Activated naive CD4-positive, alpha-beta T cell treated with anti-CD3 and anti-CD28 coated beads for 36 hours (primary cell): Measurements from ENCODE around the gene PKMYT1. TPM values are rescaled to one million over a fixed set of nuclear protein-coding genes. Genes with fewer than 3 reads are reported as not detected.

Source experiments
- CTCF ChIA-PET: fragments of 350-600 bp; sonication (Branson Sonifier 250); formaldehyde crosslinking; loops from one replicate; lab custom pipeline; 2021; ENCODE audit warnings: antibody characterized with exemption; lab: Charles Lee
- DNase-seq: peaks from one replicate; pipeline ENCODE4 v3.0.0-alpha.2; 2020
- H3K27ac Mint-ChIP-seq: one replicate; pipeline ENCODE4 v1.8.0; 2021; ENCODE audit warnings: mild to moderate bottlenecking, mixed read lengths
- H3K27me3 Mint-ChIP-seq: one replicate; pipeline ENCODE4 v1.8.0; 2021; ENCODE audit warnings: low read depth, mixed read lengths
- H3K36me3 Mint-ChIP-seq: one replicate; pipeline ENCODE4 v1.8.0; 2021; ENCODE audit warnings: low read depth, mixed read lengths
- H3K4me1 Mint-ChIP-seq: one replicate; pipeline ENCODE4 v1.8.0; 2021; ENCODE audit warnings: low read depth, mixed read lengths
- H3K4me3 Mint-ChIP-seq: one replicate; pipeline ENCODE4 v1.8.0; 2021; ENCODE audit warnings: mild to moderate bottlenecking, moderate library complexity, mixed read lengths
- H3K9me3 Mint-ChIP-seq: one replicate; pipeline ENCODE4 v1.8.0; 2021; ENCODE audit warnings: mixed read lengths
- intact Hi-C: fragments of 100-400 bp; cut with micrococcal nuclease; formaldehyde crosslinking; loops from one replicate; pipeline ENCODE4 v1.15.1; 2023
- total RNA-seq, 2 experiments: library from RNA; stranded (reverse); gene quantifications; one replicate each; pipeline ENCODE4 v1.2.3, GENCODE V29; 2021

Gene PKMYT1
- total RNA-seq, 2 experiments from 2014 or later: 128 to 136 TPM

GRCh38 chr16:2960183-2961010 is 19.8 kb downstream of the PKMYT1 start:
- no peaks in the 10 kb centered on the region for H3K36me3 Mint-ChIP-seq
- no peaks in the 10 kb centered on the region for H3K9me3 Mint-ChIP-seq
- CTCF ChIA-PET: interaction anchor here (0.6 to 0.8 kb wide), 4 partner anchors 14 to 453 kb away, joined by 3 to 6 read pairs (median 3); a partner anchor contains a TSS
- intact Hi-C loops: no loop called here
- no peak for DNase-seq
- no peak overlapping the region for H3K4me3 Mint-ChIP-seq
- H3K27me3 Mint-ChIP-seq: peaks cover 25% of the 10 kb centered on the region
- H3K27ac Mint-ChIP-seq: no peak overlapping the region
- H3K4me1 Mint-ChIP-seq: peaks cover 23% of the 10 kb centered on the region

- Mint-ChIP-seq H3K27me3 (peaks cover 22% of the 10 kb centered on the region), H3K9me3 (no peaks in the 10 kb centered on the region), H3K36me3 (no peaks in the 10 kb centered on the region), H3K27ac (no peak overlapping the region), H3K4me1 (peaks cover 18% of the 10 kb centered on the region), H3K4me3 (no peak overlapping the region)
- CTCF ChIA-PET: interaction anchor here (1.4 kb wide), 1 partner anchor 32 kb away, joined by 4 read pairs; no protein-coding TSS in a partner anchor
- no peak for DNase-seq
- intact Hi-C loops: no loop called here
These were observed 21.0 kb downstream of the PKMYT1 start for GRCh38 chr16:2959206-2959605.

GRCh38 chr16:2956579-2956956 is 23.7 kb downstream of the PKMYT1 start:
- Mint-ChIP-seq H3K36me3 (no peaks in the 10 kb centered on the region), H3K4me1 (peaks cover 4% of the 10 kb centered on the region), H3K27me3 (peaks cover 6% of the 10 kb centered on the region), H3K4me3 (no peak overlapping the region), H3K27ac (no peak overlapping the region), H3K9me3 (no peaks in the 10 kb centered on the region)
- intact Hi-C loops: no loop called here
- CTCF ChIA-PET: interaction anchor here (0.6 kb wide), 1 partner anchor 211 kb away, joined by 3 read pairs; no protein-coding TSS in a partner anchor
- DNase-seq: no peak

GRCh38 chr16:2955779-2956578 is 24.3 kb downstream of the PKMYT1 start:
- H3K4me1 Mint-ChIP-seq: peaks cover 4% of the 10 kb centered on the region
- intact Hi-C loops: no loop called here
- DNase-seq: no peak
- no peaks in the 10 kb centered on the region for H3K36me3 Mint-ChIP-seq
- H3K27me3 Mint-ChIP-seq: peaks cover 6% of the 10 kb centered on the region
- CTCF ChIA-PET: interaction anchor here (0.6 kb wide), 1 partner anchor 212 kb away, joined by 3 read pairs; no protein-coding TSS in a partner anchor
- H3K9me3 Mint-ChIP-seq: no peaks in the 10 kb centered on the region
- H3K4me3 Mint-ChIP-seq: no peak overlapping the region
- H3K27ac Mint-ChIP-seq: no peak overlapping the region

GRCh38 chr16:2955438-2955778 is 24.8 kb downstream of the PKMYT1 start:
- DNase-seq: no peak
- H3K4me3 Mint-ChIP-seq: no peak overlapping the region
- no peaks in the 10 kb centered on the region for H3K9me3 Mint-ChIP-seq
- no peaks in the 10 kb centered on the region for H3K36me3 Mint-ChIP-seq
- CTCF ChIA-PET: no interaction called here
- peaks cover 4% of the 10 kb centered on the region for H3K4me1 Mint-ChIP-seq
- H3K27me3 Mint-ChIP-seq: peaks cover 6% of the 10 kb centered on the region
- H3K27ac Mint-ChIP-seq: no peak overlapping the region
- intact Hi-C loops: no loop called here

- intact Hi-C loops: no loop called here
- no peaks in the 10 kb centered on the region for H3K9me3 Mint-ChIP-seq
- CTCF ChIA-PET: no interaction called here
- peaks cover 4% of the 10 kb centered on the region for H3K4me1 Mint-ChIP-seq
- no peak overlapping the region for H3K4me3 Mint-ChIP-seq
- DNase-seq: no peak
- H3K27me3 Mint-ChIP-seq: peaks cover 6% of the 10 kb centered on the region
- no peak overlapping the region for H3K27ac Mint-ChIP-seq
- no peaks in the 10 kb centered on the region for H3K36me3 Mint-ChIP-seq
These were observed 25.4 kb downstream of the PKMYT1 start for GRCh38 chr16:2954656-2955381.

- H3K4me1 Mint-ChIP-seq: peaks cover 4% of the 10 kb centered on the region
- peaks cover 6% of the 10 kb centered on the region for H3K27me3 Mint-ChIP-seq
- DNase-seq: no peak
- no peak overlapping the region for H3K4me3 Mint-ChIP-seq
- H3K9me3 Mint-ChIP-seq: no peaks in the 10 kb centered on the region
- peaks cover 3% of the 10 kb centered on the region for H3K36me3 Mint-ChIP-seq
- CTCF ChIA-PET: no interaction called here
- intact Hi-C loops: no loop called here
- no peak overlapping the region for H3K27ac Mint-ChIP-seq
These were observed 26.3 kb downstream of the PKMYT1 start for GRCh38 chr16:2953706-2954627.

- no peak for DNase-seq
- no peak overlapping the region for H3K27ac Mint-ChIP-seq
- H3K36me3 Mint-ChIP-seq: peaks cover 3% of the 10 kb centered on the region
- peaks cover 6% of the 10 kb centered on the region for H3K4me1 Mint-ChIP-seq
- no peaks in the 10 kb centered on the region for H3K9me3 Mint-ChIP-seq
- intact Hi-C loops: no loop called here
- CTCF ChIA-PET: interaction anchor here (0.5 to 0.6 kb wide), 2 partner anchors 31 to 32 kb away, joined by 3 read pairs; no protein-coding TSS in a partner anchor
- no peak overlapping the region for H3K4me3 Mint-ChIP-seq
- H3K27me3 Mint-ChIP-seq: peaks cover 6% of the 10 kb centered on the region
These were observed 27.6 kb downstream of the PKMYT1 start for GRCh38 chr16:2952679-2953078.

GRCh38 chr16:2950773-2951172 is 29.5 kb downstream of the PKMYT1 start:
- H3K9me3 Mint-ChIP-seq: no peaks in the 10 kb centered on the region
- no peak overlapping the region for H3K4me3 Mint-ChIP-seq
- H3K27ac Mint-ChIP-seq: no peak overlapping the region
- H3K27me3 Mint-ChIP-seq: no peaks in the 10 kb centered on the region
- DNase-seq: no peak
- CTCF ChIA-PET: no interaction called here
- peaks cover 1% of the 10 kb centered on the region for H3K4me1 Mint-ChIP-seq
- intact Hi-C loops: no loop called here
- H3K36me3 Mint-ChIP-seq: peaks cover 3% of the 10 kb centered on the region

- no peaks in the 10 kb centered on the region for H3K9me3 Mint-ChIP-seq
- H3K4me1 Mint-ChIP-seq: peaks cover 1% of the 10 kb centered on the region
- intact Hi-C loops: no loop called here
- H3K4me3 Mint-ChIP-seq: no peak overlapping the region
- H3K36me3 Mint-ChIP-seq: peaks cover 3% of the 10 kb centered on the region
- no peak overlapping the region for H3K27ac Mint-ChIP-seq
- CTCF ChIA-PET: no interaction called here
- H3K27me3 Mint-ChIP-seq: no peaks in the 10 kb centered on the region
- no peak for DNase-seq
These were observed 29.9 kb downstream of the PKMYT1 start for GRCh38 chr16:2950353-2950724.

GRCh38 chr16:2949705-2950352 is 30.4 kb downstream of the PKMYT1 start:
- Mint-ChIP-seq H3K9me3 (no peaks in the 10 kb centered on the region), H3K36me3 (peaks cover 3% of the 10 kb centered on the region), H3K4me1 (peaks cover 1% of the 10 kb centered on the region), H3K27me3 (no peaks in the 10 kb centered on the region), H3K27ac (no peak overlapping the region), H3K4me3 (no peak overlapping the region)
- CTCF ChIA-PET: interaction anchor here (0.6 kb wide), 1 partner anchor 84 kb away, joined by 7 read pairs; no protein-coding TSS in a partner anchor
- no peak for DNase-seq
- intact Hi-C loops: no loop called here
